Endothelial cell of hepatic sinusoid (primary cell): ENCODE data around the gene FAM163B.

Experiments
- in situ Hi-C: cut with HindIII; loops from 2 replicates; pipeline ENCODE4 v1.10.0; 2017; ENCODE audit warnings: low sequenced_read_pairs

Gene FAM163B

DNA sequence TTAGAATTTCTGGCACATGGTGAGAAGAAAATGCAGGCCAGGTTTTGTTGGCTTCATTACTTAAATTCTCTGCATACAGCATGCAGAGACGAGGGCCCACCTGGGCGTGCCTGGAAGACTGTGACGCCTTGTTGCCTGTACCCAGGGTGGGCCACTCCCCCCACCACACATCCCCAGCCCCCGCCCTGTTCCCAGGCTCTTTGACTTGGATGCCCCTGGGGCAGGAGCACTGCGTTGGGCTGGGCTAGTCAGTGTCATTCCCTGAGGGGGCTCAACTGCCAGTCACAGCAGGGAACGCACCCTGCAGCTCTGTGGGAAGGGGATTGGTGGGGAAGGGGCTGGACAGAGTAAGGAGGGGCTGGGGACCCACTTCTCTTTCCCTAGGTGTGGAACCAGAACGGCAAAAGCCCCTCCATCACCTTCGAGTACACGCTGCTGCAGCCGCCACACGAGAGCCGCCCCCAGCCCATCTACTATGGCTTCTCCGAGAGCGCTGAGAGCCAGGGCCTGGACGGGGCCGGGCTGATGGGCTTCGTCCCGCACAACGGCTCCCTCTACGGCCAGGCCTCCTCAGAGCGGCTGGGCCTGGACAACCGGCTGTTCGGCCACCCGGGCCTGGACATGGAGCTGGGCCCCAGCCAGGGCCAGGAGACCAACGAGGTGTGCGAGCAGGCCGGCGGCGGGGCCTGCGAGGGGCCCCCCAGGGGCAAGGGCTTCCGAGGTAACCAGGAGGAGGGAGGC lies 55.0 kb downstream of the FAM163B start:
- in situ Hi-C loops, result no loop called here

DNA sequence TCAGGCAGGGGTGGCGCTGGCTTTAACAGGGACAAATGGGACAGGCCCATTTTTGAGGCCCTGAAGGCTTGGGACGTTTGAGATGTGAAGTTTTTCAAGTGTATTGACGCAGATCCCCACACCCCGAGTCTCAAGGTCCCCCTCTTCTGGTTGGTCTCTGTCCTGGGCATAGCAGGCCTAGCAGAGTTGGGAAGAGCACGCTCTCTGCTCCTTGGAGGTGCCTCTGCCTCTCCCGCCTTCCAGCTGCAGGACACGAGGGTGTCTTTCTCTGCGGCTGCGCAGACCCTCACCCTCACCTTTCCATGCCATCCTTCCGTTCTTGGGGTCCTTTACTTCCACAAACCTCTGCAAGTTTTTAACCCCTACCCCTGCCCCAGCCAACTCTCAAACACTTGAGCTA lies 56.1 kb downstream of the FAM163B start:
- in situ Hi-C loops, result no loop called here

DNA sequence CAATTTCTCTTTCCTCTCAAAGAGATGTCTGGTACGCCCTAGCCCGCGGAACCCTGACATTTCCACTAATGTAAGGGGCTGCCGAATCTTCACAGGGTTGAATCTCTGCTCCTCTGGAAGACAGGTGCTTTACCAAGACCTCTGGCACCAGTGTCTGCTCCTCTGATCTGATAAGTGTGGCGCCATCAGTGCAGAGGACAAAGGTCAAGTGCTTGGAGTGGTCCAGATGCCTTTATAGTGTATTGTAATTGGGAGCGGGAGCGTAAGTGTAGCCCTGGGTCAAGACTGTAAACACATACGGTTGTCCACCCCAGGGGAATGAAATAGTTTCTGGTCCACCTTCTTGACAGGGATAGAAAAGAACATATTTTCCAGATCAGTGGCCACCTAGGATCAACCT lies 57.0 kb downstream of the FAM163B start:
- in situ Hi-C loops, result no loop called here

DNA sequence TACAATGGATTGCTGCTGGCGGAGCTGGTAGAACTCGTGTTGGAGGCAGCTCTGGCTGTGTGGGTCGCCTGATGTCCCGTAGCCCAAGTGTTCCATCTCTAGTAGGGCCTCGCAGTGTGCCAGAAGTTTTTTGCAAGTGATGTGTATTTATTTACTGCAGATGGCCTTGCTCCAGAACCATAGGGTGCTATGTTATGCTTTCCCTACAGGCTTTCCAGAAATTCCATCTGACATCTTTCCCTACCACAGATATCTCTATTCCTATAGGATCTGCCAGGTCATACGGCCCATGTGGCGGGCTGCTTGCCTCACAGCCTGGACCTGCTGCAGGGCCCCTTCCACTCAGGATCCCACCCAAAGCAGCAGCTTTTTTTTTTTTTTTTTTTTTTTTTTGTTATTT lies 57.7 kb downstream of the FAM163B start:
- in situ Hi-C loops, result no loop called here

DNA sequence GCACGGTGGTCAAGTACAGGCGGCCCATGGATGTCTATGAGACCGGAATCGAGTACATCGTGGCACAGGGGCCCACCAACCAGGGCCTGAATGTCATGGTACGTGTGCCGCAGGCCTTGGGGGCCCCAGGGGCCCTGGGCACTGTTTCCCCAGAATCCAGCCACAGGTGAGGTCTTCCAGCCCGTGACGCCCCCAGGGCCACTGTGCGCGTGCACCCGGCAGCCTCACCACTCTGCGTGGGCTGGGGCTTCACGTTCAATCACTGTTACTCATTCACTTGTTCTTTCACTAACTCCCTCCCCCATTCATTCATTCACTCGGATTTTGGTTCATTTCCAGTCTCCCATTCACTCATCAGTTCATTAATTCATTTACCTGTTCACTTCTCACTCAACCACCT lies 62.1 kb downstream of the FAM163B start:
- in situ Hi-C loops, result no loop called here

DNA sequence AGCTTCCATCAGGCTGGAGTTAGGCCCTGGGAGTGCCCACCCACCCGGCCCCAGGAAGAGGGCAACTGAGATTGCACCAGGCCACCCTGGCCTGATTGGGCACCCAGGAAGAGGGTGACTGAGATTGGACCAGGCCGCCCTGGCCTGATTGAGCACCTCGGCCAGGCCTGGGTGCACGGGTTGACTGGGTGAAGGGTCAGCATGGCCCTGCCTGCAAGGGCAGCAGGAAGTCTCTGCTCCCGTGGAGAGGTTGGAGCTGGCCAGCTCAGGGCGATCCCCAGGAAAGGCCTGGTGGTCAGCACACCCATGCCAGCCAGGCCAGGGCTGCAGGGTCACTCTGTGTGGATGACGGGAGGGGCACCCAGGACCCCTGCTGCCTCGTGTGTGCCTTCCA lies 62.9 kb downstream of the FAM163B start:
- in situ Hi-C loops, result no loop called here

DNA sequence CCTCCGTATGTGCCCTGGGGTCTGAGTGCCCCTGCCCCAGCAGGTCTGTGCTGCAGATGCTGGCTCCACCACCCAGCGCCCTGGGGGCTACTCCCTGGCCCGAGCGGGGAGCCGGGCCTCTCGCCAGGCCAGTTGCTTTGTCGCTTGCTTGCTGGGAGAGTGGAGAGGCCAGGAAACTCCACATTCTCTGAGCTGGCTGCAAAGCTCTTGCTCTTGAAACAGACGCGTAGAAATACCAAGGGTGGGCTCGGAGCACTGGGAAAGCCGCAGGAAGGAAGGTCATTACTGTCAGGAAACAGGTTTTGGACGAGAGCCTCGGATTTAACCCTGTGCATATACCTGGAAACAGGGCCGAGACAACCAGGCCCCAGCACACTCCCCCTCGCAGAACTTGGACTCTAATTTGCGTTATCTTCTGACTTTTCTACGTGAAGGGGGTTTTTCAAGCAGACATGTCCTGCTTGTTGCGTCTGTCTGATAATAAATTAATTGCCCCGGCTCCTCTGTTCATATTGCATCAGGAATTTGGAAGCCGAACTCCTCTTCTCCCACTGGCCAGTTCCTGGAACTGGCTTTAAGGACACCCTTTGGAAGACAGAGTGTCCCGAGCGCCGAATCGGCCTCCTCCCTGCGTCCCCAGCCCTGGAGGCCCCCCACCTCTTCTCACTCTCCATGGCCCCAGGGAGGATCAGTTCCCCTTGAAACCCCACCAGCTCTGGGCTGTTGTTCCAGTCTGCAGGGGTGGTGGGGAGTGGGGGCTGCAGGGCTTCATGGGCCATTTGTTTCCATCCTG lies 63.5 kb downstream of the FAM163B start:
- in situ Hi-C loops, result no loop called here

DNA sequence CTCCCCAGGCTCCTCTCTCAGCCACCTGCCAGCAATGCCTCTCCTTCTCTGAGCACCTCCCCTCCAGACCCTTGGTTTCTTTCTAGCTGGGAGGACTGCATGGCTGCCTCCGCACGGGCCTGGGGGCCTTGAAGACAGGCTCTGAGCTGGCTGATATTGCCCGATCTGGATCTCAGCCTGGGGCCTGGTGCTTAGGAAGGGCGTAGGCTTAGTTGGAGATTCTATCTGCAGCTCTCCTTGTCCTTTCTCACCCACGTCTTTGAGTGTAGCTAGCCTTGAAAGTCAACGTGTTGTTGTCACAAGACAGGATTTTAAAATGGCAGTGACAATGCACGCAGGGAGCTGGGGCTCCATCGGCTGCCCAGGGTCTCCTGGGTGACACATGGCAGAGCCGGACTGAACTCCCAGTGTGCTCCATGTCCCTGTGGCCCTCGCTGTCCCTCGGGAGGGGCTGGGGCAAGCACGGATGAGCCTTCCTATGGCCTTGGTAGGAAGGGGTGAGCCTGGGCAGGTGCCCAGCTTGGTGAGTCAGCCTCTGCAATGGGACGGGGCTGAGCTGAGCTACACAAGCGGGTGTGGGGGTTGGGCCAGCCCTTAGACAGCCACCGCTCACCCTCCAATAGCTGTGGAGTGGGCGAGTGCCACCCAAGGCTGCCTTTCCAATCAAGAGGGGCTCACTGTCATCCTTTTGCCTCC lies 65.3 kb downstream of the FAM163B start:
- in situ Hi-C loops, result no loop called here

DNA sequence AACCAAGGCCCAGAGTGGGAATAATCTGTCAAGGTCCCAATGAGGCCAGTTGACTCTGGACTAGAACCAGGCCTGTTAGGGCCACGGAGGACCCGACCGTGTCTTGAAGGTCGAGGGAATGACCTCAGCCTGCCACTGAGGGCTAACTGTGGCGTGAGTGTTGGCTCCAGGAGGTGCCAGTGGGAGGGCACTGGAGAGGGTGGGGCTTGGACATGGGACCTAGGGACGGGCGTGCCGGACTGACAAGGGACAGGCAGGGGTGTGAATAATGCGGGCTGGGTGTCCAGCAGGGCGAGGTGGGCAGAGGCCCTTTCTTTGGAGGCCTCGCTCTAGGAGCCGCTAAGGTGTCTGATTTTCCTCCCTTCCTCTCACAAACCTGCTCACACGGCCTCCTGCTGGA lies 67.2 kb downstream of the FAM163B start:
- in situ Hi-C loops, result no loop called here

DNA sequence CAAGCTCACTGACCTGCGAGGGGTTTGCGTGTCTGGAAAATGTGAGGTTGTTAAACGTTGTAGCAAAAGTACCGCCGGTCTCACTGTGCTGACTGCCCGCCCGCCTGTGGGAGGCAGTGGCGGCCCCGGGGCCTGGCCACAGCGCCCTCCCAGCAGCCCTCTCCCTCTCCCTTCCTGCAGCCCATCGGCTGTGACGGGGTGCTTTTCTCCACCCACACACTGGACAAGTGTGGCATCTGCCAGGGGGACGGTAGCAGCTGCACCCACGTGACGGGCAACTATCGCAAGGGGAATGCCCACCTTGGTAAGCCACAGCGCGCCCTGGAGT lies 68.5 kb downstream of the FAM163B start:
- in situ Hi-C loops, result no loop called here

DNA sequence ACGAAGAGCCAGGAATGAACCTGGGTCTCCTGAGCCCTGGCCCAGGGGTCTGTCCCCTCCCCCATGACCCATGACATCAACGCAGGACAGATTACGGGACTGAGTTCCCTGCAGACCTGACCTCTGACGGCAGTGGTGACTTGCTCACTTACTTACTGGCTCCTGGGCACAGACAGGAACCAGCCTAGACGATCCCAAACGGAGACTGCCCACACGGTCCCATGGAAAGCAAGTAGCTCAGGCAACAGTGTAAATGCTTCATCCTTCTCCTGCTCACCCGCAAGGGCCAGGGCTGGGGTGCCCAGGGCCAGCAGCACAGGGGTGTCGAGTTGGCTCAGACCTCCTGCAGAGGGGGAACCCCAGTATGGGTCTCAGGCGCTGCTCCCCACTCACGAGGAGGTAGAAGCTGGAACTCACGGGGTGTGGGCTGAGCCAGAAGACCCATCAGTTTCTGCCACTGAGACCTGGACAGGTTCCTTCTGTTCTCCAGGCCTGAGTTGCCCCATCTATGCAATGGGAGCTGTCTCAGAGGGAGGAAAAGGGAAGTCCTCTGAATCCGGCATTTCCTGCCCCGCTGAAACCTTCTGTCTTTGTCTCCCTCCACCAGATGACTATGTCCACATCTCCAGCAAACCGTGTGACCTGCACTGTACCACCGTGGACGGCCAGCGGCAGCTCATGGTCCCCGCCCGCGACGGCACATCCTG lies 69.0 kb downstream of the FAM163B start:
- in situ Hi-C loops, result no loop called here

DNA sequence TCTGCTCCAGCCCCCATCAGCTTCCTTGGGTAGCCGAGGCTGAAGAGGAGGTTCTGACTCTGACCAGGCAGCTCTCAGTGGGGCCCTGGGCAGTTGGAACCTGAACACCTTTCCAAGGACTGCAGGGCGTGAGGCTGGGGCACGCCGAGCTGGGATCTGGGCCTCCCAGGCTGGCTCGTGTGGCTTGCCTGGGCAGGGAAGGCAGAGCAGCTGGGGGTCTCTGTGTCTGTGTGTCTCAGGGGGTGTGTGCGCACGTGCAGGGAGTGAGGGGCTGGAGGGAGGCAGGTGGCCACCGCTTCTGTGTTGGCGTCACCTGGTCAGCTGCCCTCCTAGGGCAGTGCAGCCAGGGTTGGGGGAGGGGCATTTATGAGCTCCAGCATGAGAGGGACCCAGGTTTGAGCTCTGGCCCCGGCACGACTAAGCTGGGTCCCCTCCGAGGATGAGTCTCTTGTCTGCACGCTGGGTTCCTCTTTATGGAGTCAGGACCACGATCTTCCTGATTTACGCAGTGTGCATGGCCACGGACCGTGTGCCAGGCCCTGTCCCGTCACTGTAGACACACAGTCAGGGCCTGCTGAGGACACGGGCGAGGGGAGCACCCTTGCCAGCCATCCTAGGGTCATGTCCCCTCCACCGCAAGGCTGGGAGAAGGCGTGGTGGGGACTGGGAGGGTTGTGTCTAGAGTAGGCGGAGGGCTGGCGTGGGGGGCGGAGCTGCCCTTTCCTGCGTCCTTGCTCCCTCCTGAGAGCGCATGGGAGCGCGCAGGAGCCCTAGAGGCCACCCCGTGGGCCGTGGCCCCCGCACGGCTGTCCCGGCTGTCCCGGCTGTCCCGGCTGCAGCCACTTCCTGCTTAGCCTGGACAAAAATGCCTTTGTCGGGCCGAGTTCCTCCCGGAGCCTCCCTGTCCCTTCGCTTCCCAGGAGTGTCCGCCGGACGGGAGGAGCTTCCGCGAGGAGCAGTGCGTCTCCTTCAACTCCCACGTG lies 70.0 kb downstream of the FAM163B start:
- in situ Hi-C loops, result no loop called here

DNA sequence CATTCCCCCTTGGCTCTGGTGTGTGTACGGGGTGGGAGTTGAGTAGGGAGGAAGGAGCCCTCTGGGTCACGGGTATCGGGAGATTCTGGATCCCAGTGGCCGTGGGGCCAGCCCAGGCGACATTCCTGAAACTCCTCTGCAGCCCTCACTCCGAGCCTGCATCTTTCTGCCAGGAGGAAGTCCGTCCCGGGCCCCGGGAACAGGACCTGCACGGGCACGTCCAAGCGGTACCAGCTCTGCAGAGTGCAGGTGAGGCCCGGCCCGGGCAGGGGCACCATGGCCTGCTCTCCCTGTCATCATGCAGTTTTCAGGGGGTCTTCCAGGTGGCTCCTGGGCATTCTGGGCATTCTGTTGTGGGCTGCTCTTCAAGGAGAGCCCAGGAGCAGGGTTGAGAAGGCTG lies 71.0 kb downstream of the FAM163B start:
- in situ Hi-C loops, result no loop called here

DNA sequence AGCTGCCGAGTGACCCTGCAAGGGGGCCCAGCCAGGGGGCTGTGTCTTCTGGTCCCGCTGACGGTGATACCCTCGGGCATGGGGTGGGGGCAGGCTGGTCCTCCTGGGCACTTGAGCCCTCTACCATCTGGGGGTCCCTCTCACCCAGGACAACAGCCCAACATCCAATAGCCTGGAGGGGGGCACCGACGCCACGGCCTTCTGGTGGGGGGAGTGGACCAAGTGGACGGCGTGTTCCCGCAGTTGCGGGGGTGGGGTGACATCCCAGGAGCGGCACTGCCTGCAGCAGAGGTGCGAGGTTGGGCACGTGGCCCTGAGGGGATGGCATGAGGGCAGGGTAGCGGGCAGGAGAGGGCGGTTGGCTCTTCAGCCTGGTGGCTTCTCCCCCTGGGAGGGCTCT lies 71.9 kb downstream of the FAM163B start:
- in situ Hi-C loops, result no loop called here

DNA sequence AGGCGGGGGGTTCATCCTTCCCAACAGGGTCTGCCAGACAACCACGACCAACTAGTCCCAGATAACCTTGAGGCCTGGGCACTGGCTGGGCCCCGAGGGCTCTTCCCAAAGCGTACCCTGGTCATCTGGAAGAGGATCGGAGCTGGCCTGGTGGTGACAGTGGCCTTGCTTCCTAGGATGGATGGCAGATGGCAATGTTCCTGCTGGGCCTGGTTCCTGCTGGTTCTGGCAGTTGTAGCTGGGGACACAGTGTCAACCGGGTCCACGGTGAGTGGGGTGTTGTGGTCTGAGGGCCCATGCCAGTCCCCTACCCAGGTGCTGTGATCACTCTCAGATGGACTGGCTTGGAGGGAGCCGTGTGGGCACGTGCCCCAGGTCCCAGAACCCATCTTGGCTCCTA lies 72.7 kb downstream of the FAM163B start:
- in situ Hi-C loops, result no loop called here

DNA sequence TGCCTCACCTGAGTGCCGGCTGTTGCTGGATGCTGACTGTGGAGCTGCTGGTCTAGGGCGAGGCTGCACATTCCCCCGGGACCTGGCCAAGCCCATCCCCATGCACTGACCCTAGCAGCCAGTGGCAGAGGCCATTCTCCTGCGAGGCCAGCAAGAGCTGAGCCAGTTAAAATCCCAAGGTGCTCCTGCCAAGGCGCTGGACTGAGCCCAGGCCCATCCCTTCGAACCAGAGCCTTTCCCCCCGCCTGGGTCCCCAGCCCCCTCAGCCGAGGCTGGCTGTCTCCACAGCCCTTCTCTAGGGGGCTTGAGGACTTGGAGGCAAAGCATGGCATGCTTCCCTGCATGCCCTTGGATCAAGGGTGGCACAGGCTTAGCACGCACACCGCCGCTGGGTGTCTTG lies 73.1 kb downstream of the FAM163B start:
- in situ Hi-C loops, result no loop called here

DNA sequence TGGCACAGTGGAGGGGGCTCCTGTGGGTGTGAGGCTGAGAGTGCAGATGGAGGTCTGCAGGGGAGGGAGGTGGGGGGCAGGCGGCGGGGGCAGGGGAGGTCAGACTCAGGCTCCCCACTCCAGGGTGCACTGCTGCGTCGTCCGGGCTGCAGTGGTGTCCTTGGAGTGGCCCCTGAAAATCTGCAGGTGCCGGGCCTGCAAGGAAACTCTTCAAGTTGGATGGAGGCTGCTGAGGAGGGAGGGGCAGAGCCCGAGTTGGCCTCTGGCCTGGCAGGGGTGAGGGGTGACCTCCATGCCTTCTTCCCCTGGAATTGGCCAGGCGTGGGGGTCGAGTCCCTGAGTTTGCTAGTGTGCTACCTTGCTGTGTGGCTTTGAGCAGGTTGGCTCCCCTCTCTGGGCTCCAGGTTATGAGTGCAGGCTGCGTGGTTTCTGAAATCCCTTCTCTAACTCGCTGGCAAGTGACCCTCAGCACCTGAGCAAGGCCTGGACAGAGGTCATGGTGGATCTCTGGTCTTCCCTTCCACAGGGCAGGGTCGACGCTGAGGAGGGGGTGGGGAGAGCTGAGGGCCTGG lies 73.8 kb downstream of the FAM163B start:
- in situ Hi-C loops, result no loop called here

DNA sequence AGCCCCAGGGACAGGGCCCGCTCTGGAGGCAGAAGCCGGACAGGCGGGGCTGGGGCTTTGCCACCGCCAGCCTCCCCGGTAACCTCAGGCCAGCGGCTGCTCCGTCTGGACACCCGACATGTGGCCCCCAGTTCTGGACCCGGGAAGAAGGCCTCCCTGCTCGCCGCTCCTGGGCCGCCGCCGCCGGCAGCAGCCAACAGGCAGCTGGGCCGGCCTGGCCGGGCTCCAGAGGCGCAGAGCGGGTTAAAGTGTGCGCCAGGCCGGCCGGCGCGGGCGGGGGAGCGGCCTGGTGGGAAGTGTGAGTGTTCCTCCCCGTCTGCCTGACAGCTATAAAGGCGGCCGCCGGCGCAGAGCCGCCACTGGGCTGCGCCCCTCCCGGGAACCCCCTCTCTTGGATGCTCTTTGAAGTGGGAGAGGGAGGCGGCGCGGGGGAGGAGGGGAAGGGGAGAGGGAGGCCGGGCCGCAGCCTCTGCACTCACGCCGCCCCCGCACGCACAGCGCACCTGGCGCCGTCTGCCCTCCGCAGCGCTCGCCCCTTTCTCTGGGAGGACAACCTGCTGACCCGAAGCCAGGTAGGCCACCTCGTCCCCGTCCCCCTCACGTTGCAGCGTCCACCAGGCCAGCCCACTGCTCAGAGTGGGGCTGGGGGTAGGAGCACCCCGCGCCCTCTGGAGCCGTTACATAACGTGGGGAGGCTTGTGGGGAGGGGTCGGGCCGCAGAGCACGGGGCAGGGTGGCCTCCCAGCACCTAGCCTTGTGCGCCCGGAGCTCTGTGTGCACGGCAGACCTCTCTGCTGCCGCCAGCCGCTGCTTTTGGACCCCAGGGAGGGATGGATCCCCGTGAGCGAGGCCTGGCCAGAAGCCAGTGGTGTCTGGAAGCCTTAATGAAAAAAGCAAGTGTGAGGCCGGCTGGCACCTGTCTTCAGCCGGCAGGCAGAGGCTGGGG lies 74.6 kb downstream of the FAM163B start, which contains the start of gene ADAMTSL2:
Gene ADAMTSL2, plus strand, starts transcription at position 359 of the 946 bp plus-strand sequence. CDS start 2,009 bp downstream, outside the sequence.
- in situ Hi-C loops, result no loop called here

DNA sequence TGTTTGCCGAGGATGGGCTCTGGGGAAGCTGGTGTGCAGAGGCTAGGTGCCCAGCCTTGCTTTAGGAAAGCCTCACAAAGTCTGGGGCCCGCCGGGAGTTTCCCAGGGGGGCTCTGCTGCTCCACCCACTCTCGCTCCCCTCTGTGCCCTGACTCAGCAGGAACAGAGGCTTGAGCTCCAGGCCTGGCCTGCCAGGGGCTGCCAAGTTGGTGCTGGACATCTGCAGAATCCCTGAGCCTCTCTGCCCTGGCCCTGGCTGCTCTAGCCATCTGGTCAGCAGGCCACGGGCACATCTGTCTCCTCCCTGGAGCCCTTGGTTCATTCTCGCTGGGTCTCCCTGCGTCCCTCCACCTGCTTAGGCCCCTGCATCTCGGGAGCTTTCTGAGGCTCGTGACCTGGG lies 75.3 kb downstream of the FAM163B start:
- in situ Hi-C loops, result no loop called here
